Mesothelial cell of epicardium (in vitro differentiated cells): ENCODE data around the gene MRPL41. TPM values are rescaled to one million over a fixed set of nuclear protein-coding genes. Genes with fewer than 3 reads are reported as not detected.
"Not testable (repeated sequence)": the region's sequence is repeated elsewhere in the genome, so short reads cannot be mapped to it uniquely, and the experiment has no call there.

Experiments
- DNase-seq, 2 experiments: peaks; one replicate each; pipeline ENCODE4 v3.0.0; 2021; ENCODE audit warnings: low spot score in 2 of 2; ENCODE audit not compliant: unreplicated experiment in 2 of 2
- H3K27ac Mint-ChIP-seq: 2 replicates; pipeline ENCODE4 v1.8.0; 2021; ENCODE audit warnings: mixed read lengths
- H3K27me3 Mint-ChIP-seq: 2 replicates; pipeline ENCODE4 v1.8.0; 2021; ENCODE audit warnings: low read depth, mixed read lengths
- H3K36me3 Mint-ChIP-seq: 2 replicates; pipeline ENCODE4 v1.8.0; 2021; ENCODE audit warnings: mixed read lengths
- H3K4me1 Mint-ChIP-seq: 2 replicates; pipeline ENCODE4 v1.8.0; 2021; ENCODE audit warnings: mixed read lengths
- H3K4me3 Mint-ChIP-seq: 2 replicates; pipeline ENCODE4 v1.8.0; 2021; ENCODE audit warnings: mild to moderate bottlenecking, moderate library complexity, mixed read lengths
- H3K9me3 Mint-ChIP-seq: 2 replicates; pipeline ENCODE4 v1.8.0; 2021; ENCODE audit warnings: mixed read lengths
- total RNA-seq: library from RNA; stranded (reverse); gene quantifications from 3 replicates; pipeline ENCODE4 v1.2.1, GENCODE V29; 2021
- TF ChIP-seq, protein P1 (sequence below): fragments of 200-600 bp; sonication (generic); IDR thresholded peaks from one replicate; pipeline ENCODE4 v1.5.0; 2021; ENCODE audit warnings: antibody characterized with exemption; ENCODE audit not compliant: unreplicated experiment

MRPL41 gene
- total RNA-seq, 1 donor from 2014 or later: 26.6 TPM

DNA sequence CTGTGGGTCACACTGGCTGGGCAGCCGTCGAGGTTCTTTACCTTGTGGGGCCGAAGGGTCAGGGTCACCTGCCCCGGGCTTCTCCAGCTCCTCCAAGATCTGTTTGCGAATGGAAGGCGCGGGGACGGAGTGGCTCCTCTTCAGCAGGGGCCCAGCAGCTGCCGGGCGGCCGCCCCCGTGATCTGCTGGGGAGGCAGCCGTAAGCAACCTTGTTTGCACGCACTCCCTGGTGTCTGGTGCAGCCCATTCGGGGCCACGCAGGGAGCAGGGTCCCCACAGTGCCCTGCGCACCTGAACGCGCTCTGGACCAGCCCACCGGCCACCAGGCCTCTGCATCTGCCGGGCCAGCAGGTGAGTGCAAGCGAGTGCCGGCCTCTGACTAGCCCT lies 36.3 kb upstream of the MRPL41 start:
- no peaks in the 10 kb centered on the region for H3K27me3 Mint-ChIP-seq
- peaks cover 4% of the 10 kb centered on the region for H3K9me3 Mint-ChIP-seq
- peaks cover 3% of the 10 kb centered on the region for H3K4me1 Mint-ChIP-seq
- no peak overlapping the region for H3K4me3 Mint-ChIP-seq
- no peaks in the 10 kb centered on the region for H3K36me3 Mint-ChIP-seq
- TF ChIP-seq, protein P1, sequence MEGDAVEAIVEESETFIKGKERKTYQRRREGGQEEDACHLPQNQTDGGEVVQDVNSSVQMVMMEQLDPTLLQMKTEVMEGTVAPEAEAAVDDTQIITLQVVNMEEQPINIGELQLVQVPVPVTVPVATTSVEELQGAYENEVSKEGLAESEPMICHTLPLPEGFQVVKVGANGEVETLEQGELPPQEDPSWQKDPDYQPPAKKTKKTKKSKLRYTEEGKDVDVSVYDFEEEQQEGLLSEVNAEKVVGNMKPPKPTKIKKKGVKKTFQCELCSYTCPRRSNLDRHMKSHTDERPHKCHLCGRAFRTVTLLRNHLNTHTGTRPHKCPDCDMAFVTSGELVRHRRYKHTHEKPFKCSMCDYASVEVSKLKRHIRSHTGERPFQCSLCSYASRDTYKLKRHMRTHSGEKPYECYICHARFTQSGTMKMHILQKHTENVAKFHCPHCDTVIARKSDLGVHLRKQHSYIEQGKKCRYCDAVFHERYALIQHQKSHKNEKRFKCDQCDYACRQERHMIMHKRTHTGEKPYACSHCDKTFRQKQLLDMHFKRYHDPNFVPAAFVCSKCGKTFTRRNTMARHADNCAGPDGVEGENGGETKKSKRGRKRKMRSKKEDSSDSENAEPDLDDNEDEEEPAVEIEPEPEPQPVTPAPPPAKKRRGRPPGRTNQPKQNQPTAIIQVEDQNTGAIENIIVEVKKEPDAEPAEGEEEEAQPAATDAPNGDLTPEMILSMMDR: no peak
- no peak overlapping the region for H3K27ac Mint-ChIP-seq
- DNase-seq: no peak

GRCh38 chr9:137516144-137516917 lies 35.3 kb upstream of the MRPL41 start:
- no peak for DNase-seq
- H3K27ac Mint-ChIP-seq: no peak overlapping the region
- H3K9me3 Mint-ChIP-seq: no peaks in the 10 kb centered on the region
- H3K4me1 Mint-ChIP-seq: peaks cover 3% of the 10 kb centered on the region
- H3K27me3 Mint-ChIP-seq: no peaks in the 10 kb centered on the region
- TF ChIP-seq, protein P1: no peak
- H3K4me3 Mint-ChIP-seq: no peak overlapping the region
- H3K36me3 Mint-ChIP-seq: no peaks in the 10 kb centered on the region

GRCh38 chr9:137518661-137519459 lies 32.8 kb upstream of the MRPL41 start:
- H3K9me3 Mint-ChIP-seq, H3K36me3 Mint-ChIP-seq, H3K27ac Mint-ChIP-seq, H3K4me1 Mint-ChIP-seq, DNase-seq, H3K27me3 Mint-ChIP-seq, H3K4me3 Mint-ChIP-seq: not testable (repeated sequence)

DNA sequence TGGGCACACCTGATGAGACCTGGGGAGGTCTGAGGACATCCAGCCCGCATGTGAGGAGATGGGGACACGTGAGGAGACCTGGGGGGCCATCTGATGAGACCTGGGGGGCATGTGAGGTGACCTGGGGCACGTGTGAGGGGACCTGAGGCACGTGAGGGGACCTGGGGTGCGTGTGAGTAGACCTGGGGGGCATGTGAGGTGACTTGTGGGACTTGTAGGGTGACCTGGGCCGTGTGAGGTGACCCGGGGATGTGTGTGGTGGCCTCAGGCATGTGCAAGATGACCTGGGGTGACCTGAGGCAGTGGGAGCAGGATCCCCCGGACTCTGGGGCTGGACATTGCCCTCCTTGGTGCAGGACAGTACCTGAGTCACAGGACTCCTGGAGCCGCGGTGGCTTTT lies 32.1 kb upstream of the MRPL41 start:
- Mint-ChIP-seq H3K36me3 (no peaks in the 10 kb centered on the region), H3K27me3 (no peaks in the 10 kb centered on the region), H3K9me3 (no peaks in the 10 kb centered on the region), H3K4me3 (no peak overlapping the region), H3K4me1 (no peaks in the 10 kb centered on the region), H3K27ac (no peak overlapping the region)
- TF ChIP-seq, protein P1: no peak
- DNase-seq: no peak

DNA sequence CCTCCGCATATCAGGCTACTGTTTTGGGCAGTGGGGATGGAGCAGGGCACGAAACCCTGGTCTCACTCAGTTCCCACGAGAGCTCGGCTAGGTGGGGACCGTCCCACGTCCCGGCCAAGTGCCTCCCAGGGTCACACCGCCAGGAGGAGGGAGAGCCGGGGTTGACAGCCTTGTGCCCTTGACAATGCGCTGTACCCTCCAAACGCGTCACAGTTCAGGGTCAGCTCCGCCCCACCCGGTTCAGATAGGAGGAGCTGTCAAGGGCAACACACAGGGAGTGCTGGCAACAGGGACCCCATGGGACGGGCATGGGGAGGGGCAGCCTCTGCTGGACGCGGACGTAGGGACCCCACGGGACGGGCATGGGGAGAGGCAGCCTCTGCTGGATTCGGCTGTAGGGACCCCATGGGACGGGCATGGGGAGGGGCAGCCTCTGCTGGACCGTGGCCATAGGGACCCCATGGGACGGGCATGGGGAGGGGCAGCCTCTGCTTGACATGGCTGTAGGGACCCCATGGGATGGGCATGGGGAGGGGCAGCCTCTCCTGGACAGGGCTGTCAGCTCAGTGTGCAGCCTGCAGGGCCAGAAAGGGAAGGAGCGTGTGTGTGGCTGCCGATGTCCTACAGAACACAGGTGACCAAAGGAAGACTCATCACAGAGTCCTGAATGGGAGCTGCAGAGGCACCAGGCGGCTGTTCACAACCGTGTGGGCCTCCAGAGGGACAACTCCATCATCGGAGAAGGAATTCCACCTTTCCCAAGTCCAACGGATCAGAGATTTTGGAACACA lies 30.9 kb upstream of the MRPL41 start:
- no peaks in the 10 kb centered on the region for H3K27me3 Mint-ChIP-seq

More for the DNA sequence above, 30.9 kb upstream of the MRPL41 start:
- Mint-ChIP-seq H3K36me3 (no peaks in the 10 kb centered on the region), H3K4me3 (no peak overlapping the region), H3K9me3 (no peaks in the 10 kb centered on the region), H3K27ac (no peak overlapping the region), H3K4me1 (peaks cover 3% of the 10 kb centered on the region)
- TF ChIP-seq, protein P1: no peak
- DNase-seq: no peak
